HG02885 (cell line): ENCODE results near the gene RRH.
"Not testable (repeated sequence)": the region's sequence is repeated elsewhere in the genome, so short reads cannot be mapped to it uniquely, and the experiment has no call there.

Experiments used
- ATAC-seq: cut with Tn5 transposase; IDR thresholded peaks from one replicate; pipeline ENCODE4 v1.9.1; 2021; ENCODE audit warnings: mild to moderate bottlenecking; ENCODE audit not compliant: unreplicated experiment, poor library complexity

The RRH gene

DNA sequence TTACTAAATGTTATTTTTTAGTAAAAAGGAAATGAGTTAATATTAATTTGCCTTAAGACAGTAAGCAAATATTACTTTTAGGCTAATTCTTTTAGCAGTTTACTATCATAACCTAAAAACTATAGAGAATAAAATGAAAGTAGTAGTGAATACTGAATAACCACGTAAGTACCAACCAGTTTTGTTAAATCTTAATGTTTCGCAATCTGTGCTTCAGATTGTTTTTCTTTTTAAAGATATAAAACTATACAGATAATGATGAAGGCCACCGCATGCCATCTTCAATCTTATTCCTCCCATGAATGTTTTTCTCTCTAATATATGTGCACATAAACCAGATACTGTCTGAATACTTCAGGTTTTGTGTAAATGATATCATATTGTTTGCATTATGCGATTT is 6.0 kb downstream of the RRH start:
- no peak for ATAC-seq

DNA sequence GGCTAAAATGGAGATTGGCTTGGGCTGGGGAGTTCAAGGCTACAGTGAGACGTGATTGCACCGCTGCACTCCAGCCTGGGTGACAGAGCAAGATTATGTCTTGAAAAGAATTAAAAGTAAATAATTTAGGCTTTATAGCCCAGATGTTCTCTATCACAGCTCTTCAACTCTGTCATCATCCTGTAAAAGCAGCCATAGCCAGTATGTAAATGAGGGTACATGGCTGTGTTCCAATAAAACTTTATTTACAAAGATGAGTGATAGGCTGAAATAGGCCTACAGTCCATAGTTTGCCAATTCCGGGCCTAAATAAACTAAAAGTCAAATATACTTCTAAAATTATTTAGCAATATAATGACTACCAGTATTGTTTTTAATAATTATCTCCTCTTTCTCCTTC is 9.2 kb downstream of the RRH start:
- no peak for ATAC-seq

- no peak for ATAC-seq
Measured at GRCh38 chr4:109846395-109847098, 18.8 kb downstream of the RRH start.

GRCh38 chr4:109847896-109848442 is 20.2 kb downstream of the RRH start, which contains the start of gene LRIT3:
Gene LRIT3, plus strand, starts transcription at chr4:109848107. Its CDS starts 95 bp downstream, at chr4:109848202.
- ATAC-seq, result no peak

DNA sequence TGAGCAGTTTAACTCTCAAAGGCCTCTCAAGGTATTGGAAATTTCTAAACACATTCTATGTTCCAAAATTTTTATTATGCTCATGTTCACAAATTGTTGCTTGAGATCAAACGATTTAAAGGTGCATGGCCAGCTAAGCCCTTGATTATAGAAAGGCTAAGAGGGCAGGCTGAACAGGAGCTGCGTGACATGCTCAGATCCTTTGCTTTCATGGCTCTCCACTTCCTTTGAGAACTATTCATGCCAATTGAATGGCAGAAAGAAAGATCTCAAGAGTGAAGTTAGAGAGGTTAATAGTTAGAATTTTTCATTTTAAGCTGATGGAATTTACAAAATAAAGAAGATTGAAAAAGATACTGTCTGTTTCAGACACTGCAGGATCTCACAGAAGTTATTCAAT is 20.7 kb downstream of the RRH start:
- ATAC-seq, result no peak

DNA sequence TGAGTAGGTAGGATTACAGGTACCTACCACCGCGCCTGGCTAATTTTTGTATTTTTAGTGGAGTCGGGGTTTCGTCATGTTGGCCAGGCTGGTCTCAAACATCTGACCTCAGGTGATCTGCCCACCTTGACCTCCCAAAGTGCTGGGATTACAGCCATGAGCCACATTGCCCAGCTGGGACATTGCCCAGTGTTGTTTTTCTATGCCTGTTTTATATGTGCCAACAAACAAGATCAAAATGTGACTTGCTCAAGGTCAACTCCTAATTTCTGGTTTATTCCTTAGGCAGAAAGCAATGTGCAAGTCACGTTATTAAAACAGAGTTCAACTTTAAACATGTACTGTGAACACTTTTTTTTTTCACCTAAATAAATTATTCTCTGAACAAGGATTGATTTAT is 22.8 kb downstream of the RRH start:
- no peak for ATAC-seq

- ATAC-seq, result not testable (repeated sequence)
Measured at GRCh38 chr4:109859426-109860300, 31.9 kb downstream of the RRH start.

- ATAC-seq, result no peak
Measured at GRCh38 chr4:109861271-109861670, 33.5 kb downstream of the RRH start.

DNA sequence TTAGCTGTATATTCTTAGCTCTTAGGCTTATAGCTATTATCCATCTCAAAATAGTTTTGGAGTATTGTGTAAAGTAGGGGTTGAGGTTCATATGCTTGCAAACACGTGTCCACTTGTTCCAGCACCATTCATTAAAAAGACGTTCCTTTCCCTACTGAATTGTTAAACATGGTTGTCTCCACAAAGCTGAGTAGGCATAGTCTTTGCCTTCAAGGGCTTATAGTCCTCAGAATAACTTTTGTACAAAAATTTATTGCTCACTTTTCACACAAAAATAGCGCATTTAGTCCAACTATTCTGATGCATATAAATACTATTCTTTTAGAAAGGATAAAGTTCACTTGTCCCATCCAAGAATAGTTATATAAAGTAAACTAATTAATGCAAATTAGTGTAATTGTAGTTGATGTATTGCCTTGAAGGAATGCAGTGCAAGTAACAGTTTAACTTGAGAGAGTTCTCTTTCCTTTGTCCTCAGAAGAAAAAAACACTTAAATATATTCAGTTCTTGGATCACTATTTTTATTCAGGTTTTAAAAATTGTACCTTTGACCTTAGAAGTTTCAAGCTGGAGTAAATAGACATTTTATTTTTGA is 34.2 kb downstream of the RRH start:
- ATAC-seq, result no peak

GRCh38 chr4:109864134-109864533 is 36.4 kb downstream of the RRH start:
- ATAC-seq, result no peak

GRCh38 chr4:109870061-109870460 is 42.3 kb downstream of the RRH start:
- no peak for ATAC-seq

DNA sequence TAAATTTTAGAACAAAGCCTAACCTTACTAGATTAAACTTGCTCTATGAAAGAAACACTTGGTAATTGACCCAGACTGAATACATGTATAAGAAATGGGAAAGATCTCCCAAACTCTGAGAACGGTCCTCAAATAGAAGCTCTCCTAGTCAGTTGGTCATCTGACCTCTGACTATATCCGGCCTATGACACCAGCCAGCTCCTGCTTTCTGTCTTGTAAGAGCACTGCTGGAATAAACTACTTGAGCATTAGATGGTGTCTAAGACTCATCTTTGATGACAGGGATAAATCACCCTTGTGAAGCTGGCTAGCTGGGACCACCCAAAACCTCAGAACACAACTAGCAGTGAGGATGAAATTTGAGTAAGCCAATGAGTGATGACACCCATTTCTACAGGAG is 44.3 kb downstream of the RRH start:
- ATAC-seq, result no peak

GRCh38 chr4:109872950-109873656 is 45.3 kb downstream of the RRH start:
- ATAC-seq, result no peak

GRCh38 chr4:109873791-109874514 is 46.2 kb downstream of the RRH start:
- ATAC-seq, result no peak

DNA sequence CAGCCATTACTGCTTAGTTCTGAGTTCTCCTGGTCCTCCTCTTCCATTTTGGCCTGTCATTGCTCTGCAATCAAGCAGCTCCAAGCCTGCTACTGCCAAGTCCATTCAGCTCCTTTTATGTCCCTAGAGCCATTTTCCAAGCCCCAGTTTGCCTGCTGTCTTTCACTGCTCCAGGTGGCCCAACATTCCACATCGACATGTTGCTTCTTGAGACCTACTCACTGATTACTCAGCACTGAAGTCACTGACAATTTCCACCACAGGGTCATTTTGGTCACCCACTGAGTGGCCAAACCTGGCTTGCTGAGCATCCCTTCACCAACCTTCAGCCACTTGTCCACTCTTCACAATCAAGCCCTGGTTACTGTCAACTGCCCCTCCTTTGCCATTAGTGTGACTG is 47.3 kb downstream of the RRH start:
- no peak for ATAC-seq

- not testable (repeated sequence) for ATAC-seq
Measured at GRCh38 chr4:109875553-109875952, 47.8 kb downstream of the RRH start.

GRCh38 chr4:109876634-109877265 is 49.0 kb downstream of the RRH start:
- ATAC-seq, result no peak

GRCh38 chr4:109877400-109877799 is 49.6 kb downstream of the RRH start:
- ATAC-seq, result peak; percentile 95

DNA sequence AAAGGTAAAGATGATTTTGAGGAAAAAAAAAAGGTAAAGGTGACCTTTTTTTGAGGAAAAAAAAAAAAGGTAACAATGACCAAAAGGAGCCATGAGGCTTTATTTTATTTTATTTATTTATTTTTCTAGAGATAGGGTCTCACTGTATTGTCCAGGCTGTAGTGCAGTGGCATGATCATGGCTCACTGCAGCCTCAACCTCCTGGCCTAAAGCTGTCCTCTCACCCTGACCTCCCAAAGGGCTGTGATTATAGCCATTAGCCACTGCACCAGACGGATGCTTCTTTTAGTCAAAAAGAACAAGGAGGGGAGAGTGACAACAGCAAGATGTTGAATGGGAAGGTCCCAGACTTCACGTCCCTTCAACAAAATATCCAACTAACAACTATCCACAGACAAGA is 50.6 kb downstream of the RRH start:
- ATAC-seq, result no peak
